AG09319 (cell line): ENCODE results near the gene CUX1.
A peak's percentile ranks its signal among the peaks of the same experiment; 100 is the strongest.
"Not testable (repeated sequence)": the region's sequence is repeated elsewhere in the genome, so short reads cannot be mapped to it uniquely, and the experiment has no call there.

Experiments used
- DNase-seq: peaks from one replicate; pipeline ENCODE4 v3.0.0-alpha.2; 2010; ENCODE audit warnings: low read depth; ENCODE audit errors: extremely low read depth
- CTCF ChIP-seq: IDR thresholded peaks from 2 replicates; pipeline ENCODE4 v1.5.1; 2011; ENCODE audit warnings: low read depth, mild to moderate bottlenecking, inconsistent platforms, low read length, moderate library complexity

The CUX1 gene

GRCh38 chr7:101816595-101817470 is 593 bp upstream of the CUX1 start:
- peak; percentile 6; the same call in 1 of the 2 replicates for TF ChIP-seq CTCF
- DNase-seq: no peak

GRCh38 chr7:101818287-101819071 is 1.1 kb downstream of the CUX1 start:
- DNase-seq: no peak
- no peak for TF ChIP-seq CTCF

GRCh38 chr7:101819183-101819582 is 1.8 kb downstream of the CUX1 start:
- no peak for TF ChIP-seq CTCF
- DNase-seq: no peak

GRCh38 chr7:101819913-101820522 is 2.6 kb downstream of the CUX1 start:
- no peak for TF ChIP-seq CTCF
- no peak for DNase-seq

- no peak for DNase-seq
- no peak for TF ChIP-seq CTCF
Measured at GRCh38 chr7:101820703-101821102, 3.3 kb downstream of the CUX1 start.

- DNase-seq: not testable (repeated sequence)
Measured at GRCh38 chr7:101822632-101823031, 5.2 kb downstream of the CUX1 start.

GRCh38 chr7:101823096-101823495 is 5.7 kb downstream of the CUX1 start:
- TF ChIP-seq CTCF: no peak
- no peak for DNase-seq
